NCI-H2171 treated with DMSO at 0.1 percent for 48 hours (cell line): ENCODE data around the gene ATMIN.
A peak's percentile ranks its signal among the peaks of the same experiment; 100 is the strongest.

Source experiments
- DNase-seq: peaks from one replicate; lab custom pipeline; 2025; lab: John Stamatoyannopoulos, UW

The ATMIN gene

GRCh38 chr16:81035398-81035974 lies at the start of gene ATMIN:
Gene ATMIN (plus strand): TSS chr16:81035842. CDS start chr16:81035871, 29 bp downstream.
- peak; percentile 88 for DNase-seq

- peak; percentile 24 for DNase-seq
These were observed 49.1 kb upstream of the ATMIN start for GRCh38 chr16:80986557-80986956.

- no peak for DNase-seq
These were observed 46.9 kb upstream of the ATMIN start for GRCh38 chr16:80988756-80989155.

GRCh38 chr16:80989801-80990200 lies 45.8 kb upstream of the ATMIN start:
- DNase-seq = no peak

- DNase-seq = no peak
These were observed 45.1 kb upstream of the ATMIN start for GRCh38 chr16:80990577-80990976.

GRCh38 chr16:80990978-80991377 lies 44.7 kb upstream of the ATMIN start:
- DNase-seq = no peak

- DNase-seq = no peak
These were observed 43.7 kb upstream of the ATMIN start for GRCh38 chr16:80991792-80992430.

- no peak for DNase-seq
These were observed 42.9 kb upstream of the ATMIN start for GRCh38 chr16:80992676-80993293.

GRCh38 chr16:80993307-80993706 lies 42.3 kb upstream of the ATMIN start:
- DNase-seq = no peak

- peak; percentile 45 for DNase-seq
These were observed 41.8 kb upstream of the ATMIN start for GRCh38 chr16:80993834-80994233.

GRCh38 chr16:80994451-80994850 lies 41.2 kb upstream of the ATMIN start:
- DNase-seq = no peak

- DNase-seq = no peak
These were observed 38.9 kb upstream of the ATMIN start for GRCh38 chr16:80996688-80997138.

- DNase-seq = no peak
These were observed 38.4 kb upstream of the ATMIN start for GRCh38 chr16:80997139-80997798.

- no peak for DNase-seq
These were observed 37.5 kb upstream of the ATMIN start for GRCh38 chr16:80997964-80998620.

- DNase-seq = no peak
These were observed 34.8 kb upstream of the ATMIN start for GRCh38 chr16:81000873-81001272.

GRCh38 chr16:81001330-81001729 lies 34.3 kb upstream of the ATMIN start:
- DNase-seq = no peak

- DNase-seq = no peak
These were observed 32.6 kb upstream of the ATMIN start for GRCh38 chr16:81003064-81003463.

GRCh38 chr16:81003610-81004460 lies 31.8 kb upstream of the ATMIN start:
- no peak for DNase-seq

GRCh38 chr16:81004646-81005353 lies 30.8 kb upstream of the ATMIN start:
- DNase-seq = peak; percentile 50

GRCh38 chr16:81005610-81006161 lies 30.0 kb upstream of the ATMIN start:
- no peak for DNase-seq
